ENCODE measurements around the gene LY6G5C. TPM values are rescaled to one million over a fixed set of nuclear protein-coding genes. Genes with fewer than 3 reads are reported as not detected.

The LY6G5C gene
- total RNA-seq, 3 donors from 2014 or later: 1.7 to 4.2 (median 2.1) TPM

GRCh38 chr6:31652925-31653724 lies 27.7 kb downstream of the LY6G5C start:
- Histone ChIP-seq H3K4me3 (peak overlapping the region; percentile 60), H3K36me3 (ENCODE audit: low read depth) (peaks cover 7% of the 10 kb centered on the region), H3K4me1 (ENCODE audit: low read depth) (peaks cover 27% of the 10 kb centered on the region), H3K9me3 (no peaks in the 10 kb centered on the region)
- intact Hi-C loops (cut with DNase I, micrococcal nuclease): no loop called here
- DNase-seq (peak in 2 of 3 donors; percentile 87 to 88), ATAC-seq (peak; percentile 77)
- no peak for TF ChIP-seq CTCF (IDR thresholded peaks at IDR 0.05)

- peak overlapping the region; percentile 60 for H3K4me3 ChIP-seq
- no peak for TF ChIP-seq CTCF (IDR thresholded peaks at IDR 0.05)
- peaks cover 27% of the 10 kb centered on the region for H3K4me1 ChIP-seq (ENCODE audit: low read depth)
- peaks cover 17% of the 10 kb centered on the region for H3K36me3 ChIP-seq (ENCODE audit: low read depth)
- peak in 1 of 3 donors; percentile 83 for DNase-seq
- intact Hi-C loops (cut with DNase I, micrococcal nuclease): no loop called here
- no peaks in the 10 kb centered on the region for H3K9me3 ChIP-seq
- ATAC-seq: peak; percentile 78
These were observed 29.2 kb downstream of the LY6G5C start for GRCh38 chr6:31651602-31652191.

- Histone ChIP-seq H3K4me1 (ENCODE audit: low read depth) (no peaks in the 10 kb centered on the region), H3K9me3 (no peaks in the 10 kb centered on the region), H3K36me3 (ENCODE audit: low read depth) (peaks cover 41% of the 10 kb centered on the region), H3K4me3 (no peak overlapping the region)
- no peak for TF ChIP-seq CTCF (IDR thresholded peaks at IDR 0.05)
- DNase-seq (no peak), ATAC-seq (no peak)
- intact Hi-C loops (cut with DNase I, micrococcal nuclease): no loop called here
These were observed 35.5 kb downstream of the LY6G5C start for GRCh38 chr6:31645325-31645724.

GRCh38 chr6:31643818-31644454 lies 36.9 kb downstream of the LY6G5C start:
- Histone ChIP-seq H3K36me3 (ENCODE audit: low read depth) (peaks cover 41% of the 10 kb centered on the region), H3K9me3 (no peaks in the 10 kb centered on the region), H3K4me1 (ENCODE audit: low read depth) (no peaks in the 10 kb centered on the region), H3K4me3 (no peak overlapping the region)
- intact Hi-C loops (cut with DNase I, micrococcal nuclease): no loop called here
- DNase-seq (no peak), ATAC-seq (no peak)
- TF ChIP-seq CTCF (IDR thresholded peaks at IDR 0.05): no peak

GRCh38 chr6:31642798-31643570 lies 37.9 kb downstream of the LY6G5C start:
- Histone ChIP-seq H3K4me1 (ENCODE audit: low read depth) (no peaks in the 10 kb centered on the region), H3K9me3 (no peaks in the 10 kb centered on the region), H3K4me3 (no peak overlapping the region), H3K36me3 (ENCODE audit: low read depth) (peaks cover 33% of the 10 kb centered on the region)
- DNase-seq: no peak
- TF ChIP-seq CTCF (IDR thresholded peaks at IDR 0.05): no peak
- ATAC-seq: no peak
- intact Hi-C loops (cut with DNase I, micrococcal nuclease): no loop called here
